Ureter (tissue), 1 donor: ENCODE measurements around the gene LCORL. TPM values are rescaled to one million over a fixed set of nuclear protein-coding genes. Genes with fewer than 3 reads are reported as not detected.
"Not testable (repeated sequence)": the region's sequence is repeated elsewhere in the genome, so short reads cannot be mapped to it uniquely, and the experiment has no call there.

Experiments
- DNase-seq: peaks from one replicate; pipeline ENCODE4 v3.0.0-alpha.2; 2020; ENCODE audit warnings: low spot score
- total RNA-seq: library from RNA; stranded (reverse); gene quantifications from one replicate; pipeline ENCODE4 v1.2.4, GENCODE V29; 2023
- donor health status: DM: yes; HTN: yes; CAD: no.

The LCORL gene
- total RNA-seq, 1 donor from 2014 or later: 10.5 TPM

DNA sequence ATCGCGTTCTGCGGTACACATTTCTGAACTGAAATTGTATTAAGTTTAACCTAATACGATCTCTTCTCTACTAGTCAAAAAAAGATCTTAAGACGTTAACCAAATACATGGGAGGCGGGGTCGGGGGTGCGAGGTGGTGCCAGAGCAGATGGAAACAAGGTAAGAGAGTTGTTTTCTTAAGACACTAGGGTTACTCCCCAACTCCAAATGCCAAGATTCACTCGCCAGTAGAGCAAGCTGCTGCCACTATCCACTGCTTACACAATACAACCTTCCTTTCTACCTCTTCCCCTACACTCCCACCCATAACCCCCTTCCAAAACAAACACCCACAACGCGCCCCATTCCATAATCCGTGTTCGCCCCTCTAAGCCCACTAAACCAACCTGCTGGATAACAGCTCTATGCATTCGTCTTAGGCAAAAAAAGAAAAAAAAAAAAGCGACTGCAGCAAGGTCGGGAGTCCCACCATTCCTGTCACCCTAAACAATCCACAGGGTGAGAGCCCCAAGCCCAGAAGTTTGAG is 1.3 kb downstream of the LCORL start:
- DNase-seq: no peak

DNA sequence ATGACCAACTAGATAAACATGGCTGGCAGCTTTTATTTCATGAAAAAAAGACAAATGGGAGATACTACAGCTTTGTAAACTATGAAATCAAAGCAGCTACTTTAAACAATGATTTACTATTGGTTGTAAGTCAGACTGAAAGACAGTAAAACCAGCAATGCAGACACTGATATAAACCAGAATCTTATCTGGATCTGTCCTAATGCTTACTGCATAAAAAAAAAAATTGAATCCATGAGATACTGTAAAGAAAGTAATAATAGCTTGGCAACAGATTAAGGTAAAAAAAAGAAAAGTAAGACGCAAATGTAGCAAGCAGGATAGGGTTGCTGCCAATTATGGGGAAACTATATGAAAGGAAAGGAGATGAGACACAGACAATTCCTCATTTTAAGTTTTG is 7.3 kb downstream of the LCORL start:
- DNase-seq: no peak

DNA sequence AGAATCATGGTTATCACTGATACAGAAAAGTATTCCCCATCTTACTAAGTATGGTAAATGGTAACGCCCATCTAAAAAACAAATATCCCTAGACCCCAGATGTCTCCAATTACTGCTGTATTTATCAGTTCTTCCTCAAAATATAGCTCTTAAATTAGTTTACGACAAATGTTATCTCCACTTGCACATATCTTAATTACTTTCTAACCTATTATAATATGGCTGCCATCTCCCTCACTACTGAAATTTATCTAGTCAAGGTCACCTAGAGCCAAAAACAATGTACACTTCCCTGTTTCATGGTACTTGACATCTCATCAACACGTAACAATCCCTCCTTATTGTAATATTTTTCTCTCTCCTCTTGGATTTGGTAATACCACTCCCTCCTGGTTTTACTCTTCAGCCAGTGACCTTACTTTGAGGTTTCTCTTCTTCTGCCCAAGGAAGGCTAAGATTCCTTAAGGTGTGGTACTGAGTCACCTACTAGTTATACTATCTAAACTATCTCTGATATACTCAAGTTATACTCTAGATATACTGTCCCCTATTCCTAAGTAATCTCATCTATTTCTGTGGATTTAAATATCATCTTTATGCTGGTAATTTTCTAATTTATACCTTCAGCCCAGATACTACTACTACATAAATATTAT is 8.6 kb downstream of the LCORL start:
- no peak for DNase-seq

DNA sequence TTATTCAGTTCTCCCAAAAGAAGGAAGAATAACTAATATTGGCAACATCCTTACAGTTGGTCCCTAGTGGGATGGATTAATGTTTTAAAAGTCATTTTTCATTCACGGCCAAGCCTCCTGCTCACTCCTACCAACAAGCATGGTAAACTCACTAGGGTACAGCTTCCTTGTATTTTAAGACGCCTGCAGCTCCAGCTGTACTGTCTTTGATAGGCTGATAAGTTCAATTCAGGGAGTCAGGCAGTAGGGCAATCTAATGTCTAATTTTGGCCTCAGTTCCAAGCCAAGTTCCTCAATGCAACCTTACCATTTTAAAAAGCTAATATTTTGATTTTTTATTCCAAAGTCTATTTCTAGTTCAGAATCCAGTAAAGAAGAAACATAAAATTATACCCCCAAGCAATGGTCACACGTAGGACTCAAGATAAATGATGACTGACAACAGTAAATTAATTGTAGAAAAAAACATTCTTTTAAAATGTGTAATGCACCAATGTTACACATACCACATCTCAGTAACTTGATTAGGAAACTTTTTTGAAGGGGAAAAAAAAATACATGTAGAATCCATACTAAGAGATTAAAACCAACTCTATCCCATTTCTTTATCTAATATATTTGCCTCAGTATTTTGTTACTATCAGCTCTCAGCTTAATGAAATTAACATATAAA is 9.3 kb downstream of the LCORL start:
- no peak for DNase-seq

DNA sequence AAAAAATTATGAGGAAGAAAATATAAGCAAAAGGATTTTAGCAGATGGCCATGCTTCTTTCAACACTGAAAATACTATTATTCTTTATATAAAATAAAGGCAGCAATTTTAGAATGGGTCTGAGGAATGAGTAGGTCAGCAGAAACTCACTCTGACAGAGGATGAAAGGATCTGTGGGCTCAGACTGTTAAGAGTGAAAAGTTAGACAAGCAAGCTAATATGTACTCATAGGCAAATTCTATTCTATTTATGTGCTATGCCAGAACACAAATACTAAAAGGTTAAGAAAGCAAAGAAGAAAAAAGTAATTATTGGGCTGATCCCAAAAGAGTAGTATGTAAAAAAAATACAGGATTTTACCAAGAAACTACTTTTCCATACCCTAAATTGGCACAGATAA is 13.9 kb downstream of the LCORL start:
- no peak for DNase-seq

DNA sequence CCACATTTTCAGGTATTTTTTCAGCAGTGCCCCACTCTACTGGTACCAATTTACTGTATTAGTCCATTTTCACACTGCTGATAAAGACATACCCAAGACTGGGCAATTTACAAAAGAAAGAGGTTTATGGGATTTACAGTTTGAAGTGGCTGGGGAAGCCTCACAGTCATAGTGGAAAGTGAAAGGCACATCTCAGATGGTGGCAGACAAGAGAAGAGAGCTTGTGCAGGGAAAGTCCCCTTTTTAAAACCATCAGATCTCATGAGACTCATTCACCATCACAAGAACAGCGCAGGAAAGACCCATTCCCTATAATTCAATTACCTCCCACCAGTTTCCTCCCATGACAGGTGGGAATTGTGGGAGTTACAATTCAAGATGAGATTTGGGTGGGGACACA is 15.1 kb downstream of the LCORL start:
- not testable (repeated sequence) for DNase-seq

DNA sequence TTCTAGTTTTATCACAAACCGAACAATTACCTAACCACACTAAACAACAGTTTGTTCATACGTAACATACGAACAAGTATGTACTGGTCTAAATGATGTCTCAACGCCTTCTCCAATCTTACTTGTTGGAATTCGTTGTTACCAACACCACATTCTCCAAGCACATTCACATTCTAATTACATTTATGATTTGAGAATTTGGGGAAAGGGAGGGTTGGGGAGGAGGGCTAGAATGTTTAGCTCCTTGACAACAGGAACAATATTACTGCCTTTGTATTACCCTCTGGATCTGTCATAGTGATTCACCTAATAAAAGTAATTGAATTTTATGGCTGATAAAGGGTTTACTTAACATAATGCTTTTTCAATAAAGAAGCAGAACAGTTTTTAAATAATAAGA is 24.4 kb downstream of the LCORL start:
- DNase-seq: no peak

DNA sequence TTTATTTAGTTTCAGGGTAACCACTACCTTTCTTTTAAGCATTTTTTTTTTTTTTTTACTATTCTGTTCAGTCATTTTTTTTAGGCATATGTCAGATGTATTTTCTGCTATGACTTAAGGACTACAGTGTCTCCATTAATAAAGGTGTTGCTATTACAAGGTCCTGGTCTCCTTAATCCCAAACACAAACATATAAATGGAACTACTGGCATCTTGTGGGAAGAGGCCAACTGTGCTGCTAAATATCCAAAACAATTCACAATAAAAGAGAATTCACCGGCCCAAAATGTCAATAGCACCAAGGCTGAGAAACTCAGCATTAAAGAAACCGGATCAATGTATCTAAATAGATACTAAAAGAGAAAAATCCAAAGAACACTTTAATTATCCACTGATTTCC is 26.4 kb downstream of the LCORL start:
- no peak for DNase-seq

DNA sequence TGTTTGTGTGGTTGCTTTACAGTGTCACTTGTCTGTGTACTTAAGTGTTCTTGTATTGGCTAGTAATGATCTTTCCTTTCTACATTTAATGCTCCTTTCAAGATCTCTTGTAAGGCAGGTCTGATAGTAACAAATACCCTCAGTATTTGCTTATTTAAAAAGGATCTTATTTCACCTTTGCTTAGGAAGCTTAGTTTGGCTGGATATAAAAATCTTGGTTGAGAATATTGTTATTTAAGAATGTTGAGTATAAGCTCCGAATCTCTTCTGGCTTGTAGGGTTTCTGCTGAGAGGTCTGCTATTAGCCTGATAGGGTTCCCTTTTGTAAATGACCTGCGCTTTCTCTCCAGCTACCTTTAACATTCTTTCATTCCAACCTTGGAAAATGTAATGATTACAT is 35.7 kb downstream of the LCORL start:
- no peak for DNase-seq

DNA sequence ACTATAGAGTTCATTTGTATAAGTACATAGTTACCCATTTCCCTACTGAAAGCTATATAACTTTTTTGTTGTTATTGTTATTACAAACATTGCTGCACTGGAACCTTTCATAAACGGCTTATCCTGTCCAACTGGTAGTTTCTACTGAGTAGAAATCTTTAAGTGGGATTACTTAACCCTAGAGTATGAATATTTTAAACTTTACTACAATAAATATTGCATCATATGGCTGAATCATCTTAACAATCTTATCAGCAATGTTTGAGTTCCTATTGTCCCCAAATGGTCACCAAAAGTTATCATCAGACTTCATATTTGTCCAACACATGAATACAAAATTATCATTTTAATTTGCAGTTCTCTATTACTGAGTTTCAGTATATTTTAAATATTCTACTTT is 40.5 kb downstream of the LCORL start:
- DNase-seq: no peak

DNA sequence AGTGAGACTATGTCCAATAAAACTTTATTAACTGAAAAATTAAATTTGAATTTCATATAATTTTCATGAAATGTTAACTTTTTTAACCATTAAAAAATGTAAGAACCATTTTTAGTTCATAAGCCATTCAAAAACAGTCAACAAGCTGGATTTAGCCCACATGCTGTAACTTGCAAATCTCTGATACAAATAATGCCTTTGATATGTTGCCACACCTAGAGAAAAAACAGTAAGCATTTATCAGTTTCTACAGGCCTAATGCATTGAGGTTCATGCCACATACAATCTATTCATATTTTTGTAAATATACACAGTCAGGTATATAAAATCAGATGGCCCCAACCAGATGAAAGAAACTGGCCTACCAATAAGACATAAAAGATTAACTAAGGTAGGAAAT is 52.8 kb downstream of the LCORL start:
- no peak for DNase-seq

DNA sequence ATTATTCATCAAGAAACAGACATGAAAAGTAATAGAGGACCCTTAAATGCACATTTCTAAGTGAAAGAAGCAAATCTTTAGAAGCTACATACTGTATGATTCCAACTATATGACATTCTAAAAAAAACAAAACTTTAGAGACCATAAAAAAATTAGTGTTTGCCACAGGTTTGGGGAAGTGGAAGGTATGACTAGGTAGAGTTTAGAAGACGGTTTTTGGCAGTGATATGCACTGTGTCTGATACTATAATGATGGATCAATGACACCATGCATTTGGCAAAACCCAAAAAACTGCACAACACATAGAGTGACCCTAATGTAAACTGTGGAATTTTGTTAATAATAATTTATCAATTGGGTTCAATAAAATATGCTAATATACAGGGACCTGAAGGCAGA is 54.5 kb downstream of the LCORL start:
- no peak for DNase-seq

DNA sequence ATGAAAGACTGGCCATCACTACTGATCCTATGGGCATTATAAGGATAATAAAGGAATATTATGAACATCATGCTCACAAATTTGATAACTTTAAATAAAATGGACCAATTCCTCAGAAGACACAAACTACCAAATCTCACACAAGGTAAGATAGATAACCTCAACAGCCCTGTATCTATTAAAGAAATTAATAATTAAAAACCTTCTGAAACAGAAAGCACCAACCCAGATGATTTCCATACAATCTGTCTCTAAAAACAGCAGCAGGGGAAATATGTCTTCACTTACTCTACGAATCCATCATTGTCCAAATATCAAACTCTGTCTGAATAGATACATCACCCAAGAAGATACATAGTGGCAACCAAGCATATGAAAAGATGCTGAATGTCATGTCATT is 55.2 kb downstream of the LCORL start:
- DNase-seq: no peak

DNA sequence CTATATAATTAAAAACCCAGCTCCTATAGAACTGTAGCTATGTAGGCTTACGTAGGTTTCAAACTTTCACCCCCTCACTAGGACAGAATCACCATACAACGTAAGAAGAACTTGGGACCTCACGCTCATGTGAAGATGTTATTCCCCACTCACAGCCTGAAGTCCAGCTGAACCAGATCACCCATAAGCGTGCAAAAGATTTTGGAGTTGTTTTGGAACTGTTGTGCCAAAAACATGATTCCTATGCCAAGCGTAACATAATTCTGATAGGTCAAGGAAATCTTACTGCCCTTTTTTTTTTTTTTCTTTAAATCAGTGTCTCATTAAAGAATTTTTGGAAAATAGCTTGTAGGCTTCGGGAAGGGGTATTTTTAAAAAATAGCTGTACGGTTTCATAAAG is 57.0 kb downstream of the LCORL start:
- no peak for DNase-seq

DNA sequence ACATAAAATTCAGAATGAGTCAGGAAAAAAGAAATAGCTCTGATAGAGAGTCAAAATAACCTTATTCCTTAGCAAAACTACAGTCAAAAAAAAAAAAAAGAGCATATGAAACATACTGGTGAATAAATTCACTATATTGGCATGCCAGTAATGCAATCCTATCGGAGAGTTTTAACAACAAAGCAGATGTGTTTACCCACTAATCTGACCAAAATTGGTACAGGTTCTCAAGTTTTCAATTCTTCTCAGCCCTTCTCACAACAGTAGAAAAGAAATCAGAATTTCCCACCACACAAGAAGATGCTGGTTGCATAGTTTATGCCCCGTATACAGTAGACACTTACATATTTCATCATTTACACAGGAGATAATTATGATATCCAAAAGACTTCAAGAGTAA is 59.4 kb downstream of the LCORL start:
- no peak for DNase-seq

DNA sequence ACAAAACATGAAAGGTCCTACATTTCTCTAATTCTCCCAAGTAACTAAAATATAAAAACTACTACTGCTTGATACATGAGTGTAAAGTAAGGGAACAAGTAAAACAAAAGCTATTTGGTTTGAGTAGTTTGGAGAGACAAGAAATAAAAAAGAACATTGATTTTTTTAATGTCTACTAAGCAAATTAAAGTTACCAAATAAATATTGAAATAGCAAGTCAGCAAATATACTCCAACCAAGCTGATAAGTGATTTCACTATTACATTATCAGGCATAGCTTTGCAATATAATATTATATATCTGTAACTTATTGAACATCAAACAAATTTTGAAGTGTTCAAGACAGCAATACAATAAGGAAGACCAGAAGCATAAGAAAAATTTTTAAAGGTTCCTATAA is 60.3 kb downstream of the LCORL start:
- no peak for DNase-seq

DNA sequence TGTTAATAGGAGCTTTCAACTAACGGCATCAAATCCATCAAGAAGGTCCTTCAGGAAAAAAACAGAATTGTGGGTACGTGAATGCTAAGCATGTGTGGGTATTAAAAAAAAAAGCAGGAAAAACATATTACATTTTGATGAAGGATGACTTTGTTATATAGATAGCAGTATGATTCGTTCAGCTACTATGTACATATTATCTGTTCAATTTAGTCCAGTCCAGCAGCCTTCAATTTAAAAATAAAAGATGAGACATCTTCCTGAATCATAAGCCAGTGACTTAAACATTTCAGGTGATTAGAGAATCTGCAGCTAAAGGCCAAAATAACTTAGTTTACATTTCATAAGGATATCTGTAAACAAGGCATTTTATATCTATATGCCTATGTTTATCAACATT is 63.4 kb downstream of the LCORL start:
- DNase-seq: no peak

DNA sequence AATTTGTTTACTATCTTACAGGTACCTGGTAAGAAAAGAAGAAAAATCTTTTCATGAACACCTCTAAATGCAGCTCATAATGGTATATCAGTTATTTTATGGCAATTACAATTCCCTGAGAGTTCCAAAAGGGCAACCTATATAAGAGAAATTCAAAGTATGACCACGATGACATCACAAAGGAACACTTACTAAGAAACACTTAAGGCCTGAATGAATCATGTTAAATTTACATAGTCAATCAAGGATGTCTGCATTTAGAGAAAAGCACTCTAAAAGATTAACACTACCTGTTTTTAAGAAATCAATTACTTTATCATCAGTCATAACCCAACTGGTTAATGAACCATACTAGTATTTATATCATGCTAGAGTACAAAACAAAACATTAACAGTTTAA is 63.9 kb downstream of the LCORL start:
- no peak for DNase-seq

DNA sequence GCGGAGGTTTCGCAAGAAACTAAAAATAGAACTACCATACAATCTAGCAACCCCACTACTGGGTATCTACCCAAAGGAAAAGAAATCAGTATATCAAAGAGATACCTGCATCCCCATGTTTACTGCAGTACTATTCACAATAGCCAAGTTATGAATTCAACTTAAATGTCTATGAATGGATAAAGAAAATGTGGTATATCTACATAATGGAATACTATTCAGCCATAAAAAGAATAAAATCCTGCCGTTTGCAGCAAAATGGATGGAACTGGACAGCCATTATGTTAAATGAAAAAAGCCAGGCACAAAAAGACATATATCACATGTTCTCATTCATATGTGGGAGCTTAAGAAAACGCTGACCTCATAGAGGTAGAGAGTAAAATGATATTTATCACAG is 65.3 kb downstream of the LCORL start:
- DNase-seq: no peak

DNA sequence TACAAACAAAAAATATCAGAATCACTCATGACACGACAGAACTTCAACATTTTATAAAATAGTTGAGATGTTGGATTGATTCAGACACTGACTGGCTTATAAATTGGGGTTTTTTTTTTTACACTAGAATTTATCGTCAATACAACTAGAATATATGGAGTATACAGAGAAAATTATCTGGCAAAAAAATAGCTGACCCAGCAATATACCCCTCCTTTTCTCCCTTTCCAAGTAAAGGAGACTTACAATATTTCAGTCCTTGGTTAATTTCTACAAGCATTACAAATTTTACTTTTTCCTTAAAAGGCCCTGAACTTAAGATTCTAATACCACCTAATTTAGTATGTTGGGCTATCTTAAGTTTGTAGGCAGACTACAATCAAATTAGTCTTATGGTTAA is 76.3 kb downstream of the LCORL start:
- DNase-seq: no peak

DNA sequence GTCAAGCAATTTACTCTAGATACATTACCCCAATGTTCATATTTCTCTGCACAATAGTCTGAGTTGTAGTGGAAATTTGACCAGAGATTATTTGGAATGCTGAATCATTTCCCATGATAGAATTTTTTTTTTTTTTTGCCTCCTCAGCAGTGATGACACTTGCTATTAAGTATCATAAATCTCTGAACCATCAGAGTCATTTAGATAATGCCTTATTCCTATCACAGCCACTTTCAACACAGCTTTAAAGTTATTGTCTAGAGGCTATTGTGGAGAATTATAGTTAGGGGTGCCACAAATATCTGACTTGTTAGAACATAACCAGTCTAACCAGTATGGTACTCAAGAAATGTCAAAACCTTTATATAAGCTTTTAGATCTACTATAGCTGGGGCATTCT is 79.8 kb downstream of the LCORL start:
- no peak for DNase-seq

DNA sequence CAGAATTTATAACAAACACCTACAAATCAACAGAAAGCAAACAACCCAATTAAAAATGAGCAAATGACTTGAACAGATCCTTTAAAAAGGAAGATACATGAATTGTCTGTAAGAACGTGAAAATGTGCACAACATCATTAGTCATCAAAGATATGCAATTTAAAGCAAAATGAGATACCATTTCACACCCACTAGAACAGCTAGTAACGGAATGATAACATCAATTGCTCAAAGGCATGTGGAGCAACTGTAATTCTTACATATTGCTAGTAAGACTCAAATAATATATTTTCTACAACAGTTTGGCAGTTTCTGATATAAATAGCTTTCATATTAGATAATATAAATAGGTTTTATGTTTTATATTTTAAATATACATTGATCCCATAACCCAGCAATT is 82.5 kb downstream of the LCORL start:
- no peak for DNase-seq

DNA sequence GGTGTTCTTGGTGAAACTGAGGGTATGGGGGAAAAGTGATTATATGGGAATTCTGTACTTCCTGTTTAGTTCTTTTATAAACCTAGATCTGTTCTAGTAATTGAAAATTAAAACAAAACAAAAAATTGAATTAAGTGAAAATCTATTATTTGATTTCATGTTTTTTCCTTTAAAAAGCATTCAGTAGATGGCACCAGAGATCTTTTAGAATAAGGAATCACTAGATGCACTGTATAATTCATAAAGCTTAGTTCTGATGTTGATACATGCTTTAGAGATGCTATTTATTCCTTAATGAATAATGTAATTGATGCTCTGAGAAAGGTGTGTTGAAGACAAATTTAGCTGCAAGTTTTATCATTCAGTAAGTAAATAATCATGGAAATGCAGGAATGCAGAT is 87.3 kb downstream of the LCORL start:
- no peak for DNase-seq

DNA sequence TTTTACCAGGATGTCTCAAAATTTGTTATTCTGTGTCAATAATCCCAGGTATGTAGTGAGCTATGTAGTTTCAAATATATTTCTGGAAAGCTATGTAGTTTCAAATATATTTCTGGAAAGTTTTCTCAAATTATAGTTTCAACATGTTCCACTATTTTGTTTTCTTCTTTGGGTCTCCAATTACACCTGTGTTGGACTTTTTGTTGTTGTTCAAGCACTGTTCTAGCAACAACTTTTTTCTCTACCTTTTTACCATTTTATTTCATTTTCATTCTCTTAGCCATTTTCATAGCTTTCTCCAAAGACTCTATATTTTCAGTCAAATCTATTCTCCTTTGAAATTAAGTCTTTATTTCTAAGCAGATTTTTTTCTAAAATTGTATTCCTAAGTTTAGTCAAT is 88.4 kb downstream of the LCORL start:
- DNase-seq: no peak
